H9 (cell line): ENCODE results near the gene CLEC1B. TPM values are rescaled to one million over a fixed set of nuclear protein-coding genes. Genes with fewer than 3 reads are reported as not detected.

ENCODE experiments used
- DNase-seq: peaks from one replicate; pipeline ENCODE4 v3.0.0-alpha.2; 2017
- H2AFZ ChIP-seq: one replicate; pipeline ENCODE4 v1.6.1; 2013; ENCODE audit warnings: mild to moderate bottlenecking, low read length, control low read depth, moderate library complexity
- H2AK5ac ChIP-seq: 2 replicates; pipeline ENCODE4 v1.6.1; 2013; ENCODE audit warnings: low read length, control low read depth, mixed read lengths; ENCODE audit not compliant: insufficient read length
- H2BK120ac ChIP-seq: one replicate; pipeline ENCODE4 v1.6.1; 2013; ENCODE audit warnings: low read depth, mild to moderate bottlenecking, low read length, control low read depth, inconsistent platforms; ENCODE audit not compliant: poor library complexity, severe bottlenecking
- H2BK12ac ChIP-seq: 2 replicates; pipeline ENCODE4 v1.6.1; 2013; ENCODE audit warnings: low read length, control low read depth, mixed read lengths, low read depth; ENCODE audit not compliant: insufficient read length
- H2BK15ac ChIP-seq: 2 replicates; pipeline ENCODE4 v1.6.1; 2013; ENCODE audit warnings: low read depth, low read length, control low read depth
- H2BK20ac ChIP-seq: one replicate; pipeline ENCODE4 v1.6.1; 2013; ENCODE audit warnings: low read depth, mild to moderate bottlenecking, low read length, control low read depth, inconsistent platforms; ENCODE audit not compliant: poor library complexity, severe bottlenecking
- H2BK5ac ChIP-seq: 2 replicates; pipeline ENCODE4 v1.6.1; 2013; ENCODE audit warnings: low read length, control low read depth, mixed read lengths; ENCODE audit not compliant: insufficient read length
- H3K14ac ChIP-seq: 2 replicates; pipeline ENCODE4 v1.6.1; 2013; ENCODE audit warnings: low read length, control low read depth; ENCODE audit not compliant: insufficient read depth
- H3K18ac ChIP-seq: 2 replicates; pipeline ENCODE4 v1.6.1; 2013; ENCODE audit warnings: low read depth, mild to moderate bottlenecking, mixed read lengths, low read length, control low read depth; ENCODE audit not compliant: insufficient read length
- H3K23ac ChIP-seq: 2 replicates; pipeline ENCODE4 v1.6.1; 2013; ENCODE audit warnings: low read length, control low read depth, mixed read lengths, low read depth; ENCODE audit not compliant: insufficient read length
- H3K23me2 ChIP-seq: 2 replicates; pipeline ENCODE4 v1.6.1; 2013; ENCODE audit warnings: low read depth, mild to moderate bottlenecking, mixed read lengths, low read length, control low read depth; ENCODE audit not compliant: insufficient read length, poor library complexity, severe bottlenecking
- H3K27ac ChIP-seq: 2 replicates; pipeline ENCODE4 v1.5.1; 2013; ENCODE audit warnings: low read length, control low read depth, mixed read lengths, low read depth; ENCODE audit not compliant: insufficient read length
- H3K27me3 ChIP-seq: 2 replicates; pipeline ENCODE4 v1.6.1; 2013; ENCODE audit warnings: low read length, control low read depth, inconsistent platforms; ENCODE audit not compliant: insufficient read depth
- H3K4ac ChIP-seq: 2 replicates; pipeline ENCODE4 v1.6.1; 2013; ENCODE audit warnings: low read depth, mild to moderate bottlenecking, control low read depth, inconsistent platforms, low read length, moderate library complexity
- H3K4me1 ChIP-seq: 2 replicates; pipeline ENCODE4 v1.6.1; 2013; ENCODE audit warnings: low read length, control low read depth, inconsistent platforms; ENCODE audit not compliant: insufficient read depth
- H3K4me2 ChIP-seq: 2 replicates; pipeline ENCODE4 v1.6.1; 2013; ENCODE audit warnings: low read length, control low read depth, mixed read lengths; ENCODE audit not compliant: insufficient read length, insufficient read depth
- H3K56ac ChIP-seq: 2 replicates; pipeline ENCODE4 v1.6.1; 2013; ENCODE audit warnings: low read depth, mild to moderate bottlenecking, mixed read lengths, low read length, control low read depth; ENCODE audit not compliant: insufficient read length
- H3K79me1 ChIP-seq: 2 replicates; pipeline ENCODE4 v1.6.1; 2013; ENCODE audit warnings: low read depth, mild to moderate bottlenecking, moderate library complexity, low read length, control low read depth, inconsistent platforms; ENCODE audit not compliant: insufficient read depth, poor library complexity, severe bottlenecking
- H3K79me2 ChIP-seq: 2 replicates; pipeline ENCODE4 v1.6.1; 2013; ENCODE audit warnings: low read length, control low read depth, inconsistent platforms; ENCODE audit not compliant: insufficient read depth
- H3K9ac ChIP-seq: 2 replicates; pipeline ENCODE4 v1.6.1; 2013; ENCODE audit warnings: low read length, control low read depth, mixed read lengths; ENCODE audit not compliant: insufficient read length; ENCODE audit errors: extremely low read depth
- H3K9me3 ChIP-seq: one replicate; pipeline ENCODE4 v1.6.1; 2013; ENCODE audit warnings: low read depth, low read length, inconsistent platforms; ENCODE audit not compliant: control insufficient read depth
- H3T11ph ChIP-seq: one replicate; pipeline ENCODE4 v1.6.1; 2013; ENCODE audit warnings: mild to moderate bottlenecking, low read length, control low read depth, inconsistent platforms
- H4K20me1 ChIP-seq: one replicate; pipeline ENCODE4 v1.6.1; 2013; ENCODE audit not compliant: control insufficient read depth, insufficient read length, insufficient read depth
- H4K5ac ChIP-seq: 2 replicates; pipeline ENCODE4 v1.6.1; 2013; ENCODE audit warnings: low read depth, mild to moderate bottlenecking, mixed read lengths, low read length, control low read depth; ENCODE audit not compliant: insufficient read length
- H4K8ac ChIP-seq: replicated peaks from 2 replicates; pipeline ENCODE4 v1.6.1; 2013; ENCODE audit warnings: low read length, control low read depth, mixed read lengths, low read depth; ENCODE audit not compliant: insufficient read length
- H4K91ac ChIP-seq: 2 replicates; pipeline ENCODE4 v1.6.1; 2013; ENCODE audit warnings: low read depth, mild to moderate bottlenecking, moderate library complexity, mixed read lengths, low read length, control low read depth; ENCODE audit not compliant: insufficient read length
- H3K27ac Mint-ChIP-seq, 3 experiments: 2 replicates in 2 of 3; 3 replicates in 1 of 3; pipeline ENCODE4 v1.8.0; 2020 to 2021; ENCODE audit warnings: mixed read lengths in 3 of 3, mild to moderate bottlenecking in 1 of 3, moderate library complexity in 1 of 3
- H3K27me3 Mint-ChIP-seq: 2 replicates; pipeline ENCODE4 v1.8.0; 2021; ENCODE audit warnings: low read depth, mild to moderate bottlenecking, moderate library complexity, mixed read lengths
- H3K36me3 Mint-ChIP-seq, 3 experiments: 2 replicates in 2 of 3; 3 replicates in 1 of 3; pipeline ENCODE4 v1.8.0; 2020 to 2021; ENCODE audit warnings: low read depth in 3 of 3, mixed read lengths in 3 of 3; ENCODE audit not compliant: insufficient read depth in 1 of 3
- H3K4me1 Mint-ChIP-seq, 2 experiments: 2 replicates each; pipeline ENCODE4 v1.8.0; 2020; ENCODE audit warnings: mixed read lengths in 2 of 2
- H3K4me3 Mint-ChIP-seq, 2 experiments: 2 replicates in 1 of 2; 3 replicates in 1 of 2; pipeline ENCODE4 v1.8.0; 2020 to 2021; ENCODE audit warnings: mild to moderate bottlenecking in 2 of 2, mixed read lengths in 2 of 2, moderate library complexity in 1 of 2
- H3K9me3 Mint-ChIP-seq, 2 experiments: 2 replicates in 1 of 2; 3 replicates in 1 of 2; pipeline ENCODE4 v1.8.0; 2020; ENCODE audit warnings: mild to moderate bottlenecking in 2 of 2, mixed read lengths in 2 of 2, moderate library complexity in 1 of 2
- WGBS: extraction: QIAGEN DNeasy Blood & Tissue Kit; methylation state at CpG from one replicate; pipeline ENCODE4 v1.1.7; 2013; ENCODE audit warnings: missing lambda C conversion rate, low lambda C conversion rate, mixed read lengths; ENCODE audit not compliant: insufficient read length; ENCODE audit errors: extremely low coverage; 5-methylcytosine and 5-hydroxymethylcytosine counted together
- total RNA-seq: library from RNA; stranded (reverse); gene quantifications from 2 replicates; pipeline ENCODE4 v1.2.1, GENCODE V29; 2021
- TF ChIP-seq, protein P1 (sequence below): fragments of 200-600 bp; sonication (generic); conservative IDR thresholded peaks from 3 replicates; pipeline ENCODE4 v1.8.0; 2021; ENCODE audit warnings: antibody characterized with exemption, mild to moderate bottlenecking

The CLEC1B gene
- total RNA-seq, 1 experiment from 2014 or later, result not detected

DNA sequence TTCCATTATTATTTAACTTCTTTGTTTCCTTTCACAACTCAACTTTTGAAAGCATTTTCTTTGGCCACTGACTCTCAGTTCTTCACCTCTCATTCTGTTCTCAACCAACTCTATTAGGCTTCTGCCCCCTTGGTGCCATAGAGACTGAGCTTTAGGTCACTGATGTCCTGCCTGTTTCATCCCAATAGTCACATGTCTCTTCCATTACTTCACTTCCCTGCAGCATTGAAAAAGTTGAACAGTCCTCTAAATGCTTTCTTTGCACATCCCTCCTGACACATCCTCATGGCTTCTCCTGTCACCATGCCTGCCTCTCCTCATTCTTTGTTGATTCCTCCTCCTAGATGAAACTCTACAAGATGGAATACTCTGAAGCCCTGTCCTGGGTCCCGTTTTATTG is 25.0 kb downstream of the CLEC1B start:
- Histone ChIP-seq H2BK15ac (no peak overlapping the region), H2AFZ (no peak overlapping the region)

More for the DNA sequence above, 25.0 kb downstream of the CLEC1B start:
- H3K14ac ChIP-seq, result no peak overlapping the region
- Mint-ChIP-seq H3K27me3 (no peaks in the 10 kb centered on the region; the same call in 1 of the 2 replicates), H3K4me1 (peaks cover 8 to 9% of the 10 kb centered on the region in 2 experiments), H3K36me3 (peaks cover 17 to 25% (median 21%) of the 10 kb centered on the region in 3 experiments), H3K27ac (0 out of 7 replicates have a peak overlapping the region, but pooled peaks of 1 of the 3 experiments have one; percentile 9), H3K4me3 (no peak overlapping the region), H3K9me3 (peaks cover 21 to 29% of the 10 kb centered on the region in 2 experiments)
- no peak overlapping the region for H3K9ac ChIP-seq
- peak overlapping the region; percentile 23 for H2AK5ac ChIP-seq
- H4K91ac ChIP-seq, result no peak overlapping the region
- TF ChIP-seq, protein P1, sequence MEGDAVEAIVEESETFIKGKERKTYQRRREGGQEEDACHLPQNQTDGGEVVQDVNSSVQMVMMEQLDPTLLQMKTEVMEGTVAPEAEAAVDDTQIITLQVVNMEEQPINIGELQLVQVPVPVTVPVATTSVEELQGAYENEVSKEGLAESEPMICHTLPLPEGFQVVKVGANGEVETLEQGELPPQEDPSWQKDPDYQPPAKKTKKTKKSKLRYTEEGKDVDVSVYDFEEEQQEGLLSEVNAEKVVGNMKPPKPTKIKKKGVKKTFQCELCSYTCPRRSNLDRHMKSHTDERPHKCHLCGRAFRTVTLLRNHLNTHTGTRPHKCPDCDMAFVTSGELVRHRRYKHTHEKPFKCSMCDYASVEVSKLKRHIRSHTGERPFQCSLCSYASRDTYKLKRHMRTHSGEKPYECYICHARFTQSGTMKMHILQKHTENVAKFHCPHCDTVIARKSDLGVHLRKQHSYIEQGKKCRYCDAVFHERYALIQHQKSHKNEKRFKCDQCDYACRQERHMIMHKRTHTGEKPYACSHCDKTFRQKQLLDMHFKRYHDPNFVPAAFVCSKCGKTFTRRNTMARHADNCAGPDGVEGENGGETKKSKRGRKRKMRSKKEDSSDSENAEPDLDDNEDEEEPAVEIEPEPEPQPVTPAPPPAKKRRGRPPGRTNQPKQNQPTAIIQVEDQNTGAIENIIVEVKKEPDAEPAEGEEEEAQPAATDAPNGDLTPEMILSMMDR, result no peak
- no peak for DNase-seq
- H3K18ac ChIP-seq, result no peak overlapping the region
- H3K9me3 ChIP-seq, result no peaks in the 10 kb centered on the region
- no CpG with 5 or more reads among the region's 1 CpG for WGBS
- no peaks in the 10 kb centered on the region for H4K20me1 ChIP-seq
- no peak overlapping the region for H2BK5ac ChIP-seq
- no peak overlapping the region for H3K4me2 ChIP-seq
- no peak overlapping the region for H3K27ac ChIP-seq
- H2BK20ac ChIP-seq, result no peak overlapping the region
- H3K27me3 ChIP-seq, result no peaks in the 10 kb centered on the region
- no peaks in the 10 kb centered on the region for H3K4me1 ChIP-seq
- no peak overlapping the region for H2BK12ac ChIP-seq
- H3K79me1 ChIP-seq, result no peaks in the 10 kb centered on the region
- H3K4ac ChIP-seq, result no peak overlapping the region
- H3K56ac ChIP-seq, result no peak overlapping the region
- no peaks in the 10 kb centered on the region for H3K23me2 ChIP-seq
- H3K23ac ChIP-seq, result no peak overlapping the region
- no peak overlapping the region for H4K8ac ChIP-seq
- H2BK120ac ChIP-seq, result no peak overlapping the region
- H4K5ac ChIP-seq, result no peak overlapping the region
- H3K79me2 ChIP-seq, result no peaks in the 10 kb centered on the region
- no peak overlapping the region for H3T11ph ChIP-seq
